SK-N-SH (cell line): Measurements from ENCODE around the gene SF3B6. TPM values are rescaled to one million over a fixed set of nuclear protein-coding genes. Genes with fewer than 3 reads are reported as not detected.

Experiments used
- CTCF ChIA-PET: fragments of 300-600, 350-600 bp; formaldehyde crosslinking; extraction: SDS; loops from one replicate; lab custom pipeline; 2021; lab: Yijun Ruan, JAX
- POLR2A ChIA-PET: fragments of 350-600 bp; sonication (Branson Sonifier 250); formaldehyde crosslinking; extraction: SDS; loops from one replicate; lab custom pipeline; 2020; ENCODE audit warnings: antibody characterized with exemption, inconsistent platforms; lab: Yijun Ruan, JAX
- DNase-seq: peaks from one replicate; pipeline ENCODE4 v3.0.0; 2012
- H2AFZ ChIP-seq: fragments of 200-600 bp; sonication (generic); 2 replicates; pipeline ENCODE4 v1.8.1; 2016; ENCODE audit warnings: antibody characterized with exemption, mild to moderate bottlenecking, low read depth
- H3F3A ChIP-seq: fragments of 200-600 bp; sonication (generic); replicated peaks from 2 replicates; pipeline ENCODE3; 2016; ENCODE audit warnings: antibody characterized with exemption, mild to moderate bottlenecking; ENCODE audit not compliant: insufficient read depth
- H3K27ac ChIP-seq, 2 experiments: fragments of 200-500 bp in 1 of 2; fragments of 200-600 bp in 1 of 2; sonication (Bioruptor generic) in 1 of 2; sonication (generic), shearing (Covaris generic) in 1 of 2; 2 replicates each; pipeline versions ENCODE4 v1.5.1 to v1.6.1; 2014 to 2016; ENCODE audit warnings: low read depth in 2 of 2, inconsistent platforms in 1 of 2, low read length in 1 of 2, mild to moderate bottlenecking in 1 of 2, mixed read lengths in 1 of 2
- H3K27me3 ChIP-seq: fragments of 200-600 bp; sonication (generic), shearing (Covaris generic); 2 replicates; pipeline ENCODE4 v1.6.1; 2016; ENCODE audit warnings: mixed run types; ENCODE audit not compliant: insufficient read depth
- H3K36me3 ChIP-seq, 2 experiments: fragments of 200-500 bp in 1 of 2; fragments of 200-600 bp in 1 of 2; sonication (Bioruptor generic) in 1 of 2; sonication (generic) in 1 of 2; replicated peaks in 1 of 2; 2 replicates each; pipeline versions ENCODE3 to v1.5.1; 2014 to 2016; ENCODE audit warnings: low read length in 1 of 2, mild to moderate bottlenecking in 1 of 2; ENCODE audit not compliant: insufficient read depth in 2 of 2, control insufficient read depth in 1 of 2
- H3K4me1 ChIP-seq, 2 experiments: fragments of 200-500 bp in 1 of 2; fragments of 200-600 bp in 1 of 2; sonication (Bioruptor generic) in 1 of 2; sonication (generic), shearing (Covaris generic) in 1 of 2; 2 replicates each; pipeline versions ENCODE4 v1.5.1 to v1.6.1; 2014 to 2016; ENCODE audit warnings: low read depth in 1 of 2, low read length in 1 of 2, mixed run types in 1 of 2; ENCODE audit not compliant: insufficient read depth in 2 of 2, control insufficient read depth in 1 of 2
- H3K4me2 ChIP-seq: fragments of 200-600 bp; sonication (generic), shearing (Covaris generic); 2 replicates; pipeline ENCODE4 v1.6.1; 2017; ENCODE audit warnings: mixed run types
- H3K4me3 ChIP-seq, 2 experiments: fragments of 200-500 bp in 1 of 2; fragments of 200-600 bp in 1 of 2; sonication (Bioruptor generic) in 1 of 2; sonication (generic), shearing (Covaris generic) in 1 of 2; 2 replicates each; pipeline versions ENCODE4 v1.5.1 to v1.8.1; 2014 to 2016; ENCODE audit warnings: low read depth in 2 of 2, inconsistent platforms in 1 of 2, low read length in 1 of 2, mild to moderate bottlenecking in 1 of 2, mixed read lengths in 1 of 2, moderate library complexity in 1 of 2
- H3K79me2 ChIP-seq: fragments of 200-600 bp; sonication (generic); 2 replicates; pipeline ENCODE4 v1.8.1; 2017; ENCODE audit warnings: mild to moderate bottlenecking; ENCODE audit not compliant: insufficient read depth
- H3K9ac ChIP-seq: fragments of 200-600 bp; sonication (generic); 2 replicates; pipeline ENCODE4 v1.6.1; 2017; ENCODE audit warnings: mixed run types
- H3K9me2 ChIP-seq: fragments of 200-600 bp; sonication (generic); 2 replicates; pipeline ENCODE4 v1.6.1; 2017; ENCODE audit warnings: mixed run types
- H3K9me3 ChIP-seq: fragments of 200-600 bp; sonication (generic); 2 replicates; pipeline ENCODE4 v1.6.1; 2017; ENCODE audit warnings: mixed run types, mild to moderate bottlenecking, moderate library complexity
- H4K20me1 ChIP-seq: fragments of 200-600 bp; sonication (generic); 2 replicates; pipeline ENCODE4 v1.6.1; 2017; ENCODE audit warnings: mild to moderate bottlenecking, mixed run types; ENCODE audit not compliant: insufficient read depth
- GATA2 ChIP-seq: sonication (generic); formaldehyde crosslinking; IDR thresholded peaks from 2 replicates; pipeline ENCODE4 v1.5.0; 2020; ENCODE audit warnings: mild to moderate bottlenecking, missing genetic modification reagents
- MXI1 ChIP-seq: IDR thresholded peaks from 2 replicates; pipeline ENCODE4 v1.6.1; 2012; ENCODE audit warnings: mild to moderate bottlenecking, low read depth, low read length, improper control_type of control experiment
- RFX5 ChIP-seq: IDR thresholded peaks from 2 replicates; pipeline ENCODE4 v1.6.1; 2012; ENCODE audit warnings: mild to moderate bottlenecking, improper control_type of control experiment, low read length
- TAF1 ChIP-seq: IDR thresholded peaks from 2 replicates; pipeline ENCODE4 v1.6.1; 2012; ENCODE audit warnings: low read depth, mild to moderate bottlenecking, low read length, moderate library complexity, borderline replicate concordance
- TCF12 ChIP-seq: IDR thresholded peaks from 2 replicates; pipeline ENCODE4 v1.4.0; 2012
- YY1 ChIP-seq: IDR thresholded peaks from 2 replicates; pipeline ENCODE4 v1.4.0; 2012; ENCODE audit warnings: low read depth, mild to moderate bottlenecking
- WGBS: methylation state at CpG from one replicate; pipeline ENCODE4 v1.1.6; 2017; ENCODE audit warnings: low lambda C conversion rate; 5-methylcytosine and 5-hydroxymethylcytosine counted together
- polyA plus RNA-seq, 3 experiments: library from polyadenylated mRNA; depleted of rRNA; stranded (reverse); fragments of >200 nt; gene quantifications; 2 replicates each; pipeline ENCODE4 v1.2.3, GENCODE V29; 2012
- TF ChIP-seq, protein P1 (sequence below): fragments of 150-350 bp; IDR thresholded peaks from 2 replicates; pipeline ENCODE4 v1.6.1; 2016; ENCODE audit warnings: mild to moderate bottlenecking, low read depth, low read length
- TF ChIP-seq, protein P2 (sequence below): IDR thresholded peaks from 2 replicates; pipeline ENCODE4 v1.6.1; 2012; ENCODE audit warnings: mild to moderate bottlenecking, low read depth, low read length, moderate library complexity
- TF ChIP-seq, protein P3 (sequence below): fragments of 150-350 bp; IDR thresholded peaks from 2 replicates; pipeline ENCODE4 v1.6.1; 2017; ENCODE audit warnings: antibody characterized with exemption, low read length, low read depth, borderline replicate concordance
- TF ChIP-seq, protein P4 (sequence below): IDR thresholded peaks from 2 replicates; pipeline ENCODE4; 2012
- TF ChIP-seq, protein P5 (sequence below): fragments of 200-600 bp; sonication (generic); IDR thresholded peaks from 2 replicates; pipeline ENCODE4 v1.6.1; 2017; ENCODE audit warnings: antibody characterized with exemption, mild to moderate bottlenecking, moderate library complexity
- TF ChIP-seq, protein P6 (sequence below): IDR thresholded peaks from 2 replicates; pipeline ENCODE4 v1.4.0; 2012; ENCODE audit warnings: low read depth, borderline replicate concordance

Gene SF3B6
- polyA plus RNA-seq, 1 of the 3 experiments (the other 2 are of a cell fraction), result 275 TPM

DNA sequence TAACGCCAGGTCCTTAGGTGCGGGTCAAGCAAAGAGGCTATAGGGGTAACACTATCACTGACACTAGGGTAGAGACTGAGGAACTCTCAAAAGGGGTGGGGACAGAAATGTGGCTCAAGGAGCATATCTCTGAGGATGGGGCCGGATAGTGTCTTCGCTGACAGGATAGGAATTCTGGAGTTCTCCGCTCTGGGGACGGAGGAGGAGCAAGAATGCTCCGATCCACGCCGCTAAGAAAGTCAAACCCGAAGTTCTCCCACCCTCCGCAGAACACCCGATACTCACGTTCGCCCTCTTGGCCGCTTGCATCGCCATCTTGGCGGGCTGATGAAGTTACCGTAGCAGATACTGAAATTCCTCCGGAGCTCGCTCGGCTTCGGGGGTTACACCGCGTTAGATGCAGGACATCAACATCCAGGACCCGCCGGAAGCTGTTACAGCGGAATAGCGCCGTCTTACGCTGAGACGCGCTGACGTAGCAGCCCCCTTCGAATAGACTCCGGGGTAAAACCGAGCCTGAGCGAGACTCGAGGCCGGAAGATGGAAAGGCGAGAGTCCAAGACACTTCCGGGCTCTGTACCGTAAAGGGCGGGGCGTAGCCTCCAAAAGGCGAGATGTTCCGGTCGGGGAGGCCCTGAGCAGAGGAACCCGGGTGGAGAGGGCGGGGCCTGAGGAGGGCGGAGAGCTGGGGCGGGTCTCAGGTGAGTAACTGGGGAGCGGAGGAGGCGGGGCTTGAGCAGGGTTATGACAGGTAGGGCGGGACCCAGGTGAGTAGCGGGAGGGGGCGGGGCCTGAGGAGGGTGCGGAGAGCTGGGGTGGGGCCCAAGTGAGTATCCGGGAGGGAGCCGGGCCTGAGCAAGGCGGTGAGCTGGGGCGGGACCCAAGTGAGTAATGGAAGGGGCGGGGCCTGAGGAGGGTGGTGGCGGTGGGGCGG lies at the start of gene SF3B6 (continued):
- TF ChIP-seq, protein P1, sequence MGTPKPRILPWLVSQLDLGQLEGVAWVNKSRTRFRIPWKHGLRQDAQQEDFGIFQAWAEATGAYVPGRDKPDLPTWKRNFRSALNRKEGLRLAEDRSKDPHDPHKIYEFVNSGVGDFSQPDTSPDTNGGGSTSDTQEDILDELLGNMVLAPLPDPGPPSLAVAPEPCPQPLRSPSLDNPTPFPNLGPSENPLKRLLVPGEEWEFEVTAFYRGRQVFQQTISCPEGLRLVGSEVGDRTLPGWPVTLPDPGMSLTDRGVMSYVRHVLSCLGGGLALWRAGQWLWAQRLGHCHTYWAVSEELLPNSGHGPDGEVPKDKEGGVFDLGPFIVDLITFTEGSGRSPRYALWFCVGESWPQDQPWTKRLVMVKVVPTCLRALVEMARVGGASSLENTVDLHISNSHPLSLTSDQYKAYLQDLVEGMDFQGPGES, result peak; percentile 56
- TF ChIP-seq, protein P2, sequence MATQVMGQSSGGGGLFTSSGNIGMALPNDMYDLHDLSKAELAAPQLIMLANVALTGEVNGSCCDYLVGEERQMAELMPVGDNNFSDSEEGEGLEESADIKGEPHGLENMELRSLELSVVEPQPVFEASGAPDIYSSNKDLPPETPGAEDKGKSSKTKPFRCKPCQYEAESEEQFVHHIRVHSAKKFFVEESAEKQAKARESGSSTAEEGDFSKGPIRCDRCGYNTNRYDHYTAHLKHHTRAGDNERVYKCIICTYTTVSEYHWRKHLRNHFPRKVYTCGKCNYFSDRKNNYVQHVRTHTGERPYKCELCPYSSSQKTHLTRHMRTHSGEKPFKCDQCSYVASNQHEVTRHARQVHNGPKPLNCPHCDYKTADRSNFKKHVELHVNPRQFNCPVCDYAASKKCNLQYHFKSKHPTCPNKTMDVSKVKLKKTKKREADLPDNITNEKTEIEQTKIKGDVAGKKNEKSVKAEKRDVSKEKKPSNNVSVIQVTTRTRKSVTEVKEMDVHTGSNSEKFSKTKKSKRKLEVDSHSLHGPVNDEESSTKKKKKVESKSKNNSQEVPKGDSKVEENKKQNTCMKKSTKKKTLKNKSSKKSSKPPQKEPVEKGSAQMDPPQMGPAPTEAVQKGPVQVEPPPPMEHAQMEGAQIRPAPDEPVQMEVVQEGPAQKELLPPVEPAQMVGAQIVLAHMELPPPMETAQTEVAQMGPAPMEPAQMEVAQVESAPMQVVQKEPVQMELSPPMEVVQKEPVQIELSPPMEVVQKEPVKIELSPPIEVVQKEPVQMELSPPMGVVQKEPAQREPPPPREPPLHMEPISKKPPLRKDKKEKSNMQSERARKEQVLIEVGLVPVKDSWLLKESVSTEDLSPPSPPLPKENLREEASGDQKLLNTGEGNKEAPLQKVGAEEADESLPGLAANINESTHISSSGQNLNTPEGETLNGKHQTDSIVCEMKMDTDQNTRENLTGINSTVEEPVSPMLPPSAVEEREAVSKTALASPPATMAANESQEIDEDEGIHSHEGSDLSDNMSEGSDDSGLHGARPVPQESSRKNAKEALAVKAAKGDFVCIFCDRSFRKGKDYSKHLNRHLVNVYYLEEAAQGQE, result 0 out of 2 replicates have a peak, but pooled peaks have one; percentile 41
- TF ChIP-seq TAF1, result peak; percentile 90
- TF ChIP-seq GATA2, result 0 out of 2 replicates have a peak, but pooled peaks have one; percentile 34
- TF ChIP-seq, protein P3, sequence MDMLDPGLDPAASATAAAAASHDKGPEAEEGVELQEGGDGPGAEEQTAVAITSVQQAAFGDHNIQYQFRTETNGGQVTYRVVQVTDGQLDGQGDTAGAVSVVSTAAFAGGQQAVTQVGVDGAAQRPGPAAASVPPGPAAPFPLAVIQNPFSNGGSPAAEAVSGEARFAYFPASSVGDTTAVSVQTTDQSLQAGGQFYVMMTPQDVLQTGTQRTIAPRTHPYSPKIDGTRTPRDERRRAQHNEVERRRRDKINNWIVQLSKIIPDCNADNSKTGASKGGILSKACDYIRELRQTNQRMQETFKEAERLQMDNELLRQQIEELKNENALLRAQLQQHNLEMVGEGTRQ, result no peak
- peak; percentile 85 for TF ChIP-seq MXI1
- TF ChIP-seq, all 33 proteins: peak for 23

DNA sequence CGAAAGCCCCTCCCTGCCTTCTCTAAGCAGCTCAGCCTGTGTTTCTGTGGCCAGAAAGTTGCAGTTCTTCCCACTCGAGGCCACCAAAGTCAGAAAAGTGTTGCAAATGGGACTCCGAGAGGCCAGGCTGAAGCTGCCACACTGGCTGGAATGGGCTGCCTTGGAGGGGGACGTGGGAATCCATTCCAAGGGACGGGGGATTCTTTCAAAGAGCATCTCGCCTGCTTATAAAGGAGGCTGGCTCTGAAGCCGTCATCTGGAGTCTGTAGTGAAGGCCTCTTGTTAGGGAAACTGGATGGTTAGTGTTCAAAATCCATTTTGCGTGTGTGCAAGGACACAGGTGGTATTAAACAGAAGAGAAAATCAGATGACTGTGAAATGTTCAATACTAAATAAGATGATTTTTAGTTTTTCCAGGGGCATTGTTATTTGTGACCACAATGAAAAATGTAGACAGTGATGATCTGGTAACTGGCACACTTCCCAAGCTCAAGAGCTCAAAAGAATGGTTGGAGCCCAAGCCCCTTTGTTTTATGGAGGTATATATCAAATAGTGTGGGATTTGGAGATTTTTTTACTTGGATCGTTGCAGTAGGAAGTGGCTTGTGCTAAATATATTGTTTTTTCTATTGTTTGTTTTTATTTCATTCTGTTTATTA lies 47.9 kb upstream of the SF3B6 start:
- Histone ChIP-seq H4K20me1 (no peaks in the 10 kb centered on the region), H3K9ac (peak overlapping the region; percentile 86), H3F3A (peaks cover 35% of the 10 kb centered on the region), H3K27ac (peak overlapping the region; percentile 82 to 91), H3K9me3 (no peaks in the 10 kb centered on the region), H3K27me3 (no peaks in the 10 kb centered on the region), H2AFZ (peak overlapping the region; percentile 98), H3K4me1 (peaks cover 5 to 14% of the 10 kb centered on the region in 2 experiments; a peak in 3 of 4 replicates), H3K36me3 (no peaks in the 10 kb centered on the region), H3K4me3 (peak overlapping the region; percentile 61 to 74), H3K4me2 (peak overlapping the region; percentile 87), H3K79me2 (peaks cover 12% of the 10 kb centered on the region; the same call in 1 of the 2 replicates), H3K9me2 (no peaks in the 10 kb centered on the region)
- 14% methylated on average over 9 of the region's 9 CpGs for WGBS
- CTCF ChIA-PET, result interaction anchor here (0.9 to 3.2 kb wide), 6 partner anchors 9 to 263 kb away, joined by 3 to 18 read pairs (median 4); partner anchors contain the start of gene TP53I3
- POLR2A ChIA-PET, result interaction anchor here (0.6 to 4.5 kb wide), 3 partner anchors 40 to 198 kb away, joined by 3 to 28 read pairs (median 3); partner anchors contain the start of gene TP53I3
- DNase-seq, result no peak
- TF ChIP-seq, protein P3, result no peak
- TF ChIP-seq YY1, result no peak
- no peak for TF ChIP-seq RFX5
- TF ChIP-seq, protein P4, sequence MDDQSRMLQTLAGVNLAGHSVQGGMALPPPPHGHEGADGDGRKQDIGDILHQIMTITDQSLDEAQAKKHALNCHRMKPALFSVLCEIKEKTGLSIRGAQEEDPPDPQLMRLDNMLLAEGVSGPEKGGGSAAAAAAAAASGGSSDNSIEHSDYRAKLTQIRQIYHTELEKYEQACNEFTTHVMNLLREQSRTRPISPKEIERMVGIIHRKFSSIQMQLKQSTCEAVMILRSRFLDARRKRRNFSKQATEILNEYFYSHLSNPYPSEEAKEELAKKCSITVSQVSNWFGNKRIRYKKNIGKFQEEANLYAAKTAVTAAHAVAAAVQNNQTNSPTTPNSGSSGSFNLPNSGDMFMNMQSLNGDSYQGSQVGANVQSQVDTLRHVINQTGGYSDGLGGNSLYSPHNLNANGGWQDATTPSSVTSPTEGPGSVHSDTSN, result 0 out of 2 replicates have a peak, but pooled peaks have one; percentile 9
- TF ChIP-seq TCF12, result no peak
- TF ChIP-seq, protein P5, sequence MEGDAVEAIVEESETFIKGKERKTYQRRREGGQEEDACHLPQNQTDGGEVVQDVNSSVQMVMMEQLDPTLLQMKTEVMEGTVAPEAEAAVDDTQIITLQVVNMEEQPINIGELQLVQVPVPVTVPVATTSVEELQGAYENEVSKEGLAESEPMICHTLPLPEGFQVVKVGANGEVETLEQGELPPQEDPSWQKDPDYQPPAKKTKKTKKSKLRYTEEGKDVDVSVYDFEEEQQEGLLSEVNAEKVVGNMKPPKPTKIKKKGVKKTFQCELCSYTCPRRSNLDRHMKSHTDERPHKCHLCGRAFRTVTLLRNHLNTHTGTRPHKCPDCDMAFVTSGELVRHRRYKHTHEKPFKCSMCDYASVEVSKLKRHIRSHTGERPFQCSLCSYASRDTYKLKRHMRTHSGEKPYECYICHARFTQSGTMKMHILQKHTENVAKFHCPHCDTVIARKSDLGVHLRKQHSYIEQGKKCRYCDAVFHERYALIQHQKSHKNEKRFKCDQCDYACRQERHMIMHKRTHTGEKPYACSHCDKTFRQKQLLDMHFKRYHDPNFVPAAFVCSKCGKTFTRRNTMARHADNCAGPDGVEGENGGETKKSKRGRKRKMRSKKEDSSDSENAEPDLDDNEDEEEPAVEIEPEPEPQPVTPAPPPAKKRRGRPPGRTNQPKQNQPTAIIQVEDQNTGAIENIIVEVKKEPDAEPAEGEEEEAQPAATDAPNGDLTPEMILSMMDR, result no peak
- TF ChIP-seq, protein P6, sequence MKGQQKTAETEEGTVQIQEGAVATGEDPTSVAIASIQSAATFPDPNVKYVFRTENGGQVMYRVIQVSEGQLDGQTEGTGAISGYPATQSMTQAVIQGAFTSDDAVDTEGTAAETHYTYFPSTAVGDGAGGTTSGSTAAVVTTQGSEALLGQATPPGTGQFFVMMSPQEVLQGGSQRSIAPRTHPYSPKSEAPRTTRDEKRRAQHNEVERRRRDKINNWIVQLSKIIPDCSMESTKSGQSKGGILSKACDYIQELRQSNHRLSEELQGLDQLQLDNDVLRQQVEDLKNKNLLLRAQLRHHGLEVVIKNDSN, result no peak
- TF ChIP-seq, protein P1, result no peak
